GM19328 (cell line): ENCODE data around the gene VASH1.

Experiments
- ATAC-seq: cut with Tn5 transposase; IDR thresholded peaks from one replicate; pipeline ENCODE4 v1.9.1; 2021; ENCODE audit warnings: mild to moderate bottlenecking, moderate library complexity; ENCODE audit not compliant: unreplicated experiment

The VASH1 gene

DNA sequence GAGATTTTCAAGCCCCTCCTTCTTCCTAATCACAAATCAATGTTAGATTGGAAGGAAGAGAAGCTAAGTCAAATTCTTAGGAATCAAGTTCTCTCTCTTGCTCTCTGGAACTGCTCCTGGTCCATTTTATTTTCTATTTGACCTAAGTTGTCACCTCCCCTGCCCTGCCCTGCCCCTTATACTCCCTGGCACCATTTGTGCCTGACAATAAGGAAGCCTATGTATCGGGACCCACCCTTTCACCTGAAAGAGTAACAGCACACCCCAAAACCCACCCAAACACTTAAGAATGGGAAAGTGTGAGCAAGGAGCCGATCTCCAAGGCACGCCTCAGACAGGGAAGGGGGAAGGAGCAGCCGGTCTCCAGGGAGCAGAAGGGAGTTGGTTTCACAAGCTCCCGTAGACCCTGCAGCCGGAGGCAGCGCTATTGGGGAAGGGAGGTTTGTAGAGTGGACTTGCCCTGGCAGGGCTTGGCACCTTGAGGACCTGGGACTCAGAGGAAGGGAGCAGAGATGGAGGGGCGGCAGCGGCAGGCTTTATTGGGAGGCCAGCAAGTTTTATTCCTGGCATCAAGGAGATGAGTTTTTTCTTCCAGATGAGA, 66.5 kb downstream of the VASH1 start:
- no peak for ATAC-seq

DNA sequence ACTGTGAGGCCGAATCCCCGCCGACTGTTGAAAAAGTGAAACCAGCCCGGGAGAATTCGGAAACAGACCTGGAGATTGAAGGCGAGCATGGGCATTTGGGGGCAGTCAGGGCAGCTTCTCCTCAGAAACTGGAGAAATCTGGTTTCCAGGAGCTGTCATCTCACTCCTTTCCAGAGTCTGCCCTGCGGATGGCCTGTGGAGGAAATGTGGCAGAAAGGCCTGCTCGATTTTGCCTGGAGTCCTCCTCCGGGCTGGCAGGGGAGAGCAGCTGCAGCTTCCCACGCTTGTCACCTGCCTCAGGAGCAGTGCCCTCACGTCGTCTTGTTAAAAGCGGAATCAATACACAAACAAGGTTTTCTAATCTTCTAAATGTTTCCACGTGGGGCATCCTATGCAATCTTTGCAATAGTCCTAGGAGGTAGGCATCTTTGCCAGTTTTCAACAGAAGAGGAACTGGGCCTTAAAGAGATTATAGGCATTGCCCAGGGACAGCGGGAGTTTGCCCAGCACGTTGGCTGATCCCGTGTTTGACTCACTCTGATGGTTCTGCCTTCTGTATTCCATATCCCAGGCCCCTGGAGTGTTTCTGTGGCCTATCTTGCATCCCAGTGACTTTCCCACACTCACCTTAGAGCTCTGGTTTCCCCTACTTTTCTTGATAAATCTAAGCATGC, 67.2 kb downstream of the VASH1 start:
- ATAC-seq: no peak

DNA sequence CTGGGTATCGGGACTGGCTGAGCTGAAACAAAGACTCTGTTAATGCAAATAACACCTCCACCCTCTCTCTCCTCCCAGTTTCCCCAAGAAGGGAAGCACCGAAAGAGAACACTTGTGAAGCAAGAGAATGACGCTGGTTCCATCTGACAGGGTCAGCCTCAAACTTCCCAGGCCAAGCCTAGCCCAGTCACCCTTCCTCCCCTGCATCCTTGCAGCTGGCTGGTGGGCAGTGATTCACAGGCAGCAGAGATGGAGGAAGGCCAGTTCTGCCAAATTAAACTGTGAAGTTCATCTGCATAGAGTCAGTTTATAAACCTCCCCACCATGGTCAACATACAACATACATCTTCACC, 67.7 kb downstream of the VASH1 start:
- ATAC-seq: no peak

DNA sequence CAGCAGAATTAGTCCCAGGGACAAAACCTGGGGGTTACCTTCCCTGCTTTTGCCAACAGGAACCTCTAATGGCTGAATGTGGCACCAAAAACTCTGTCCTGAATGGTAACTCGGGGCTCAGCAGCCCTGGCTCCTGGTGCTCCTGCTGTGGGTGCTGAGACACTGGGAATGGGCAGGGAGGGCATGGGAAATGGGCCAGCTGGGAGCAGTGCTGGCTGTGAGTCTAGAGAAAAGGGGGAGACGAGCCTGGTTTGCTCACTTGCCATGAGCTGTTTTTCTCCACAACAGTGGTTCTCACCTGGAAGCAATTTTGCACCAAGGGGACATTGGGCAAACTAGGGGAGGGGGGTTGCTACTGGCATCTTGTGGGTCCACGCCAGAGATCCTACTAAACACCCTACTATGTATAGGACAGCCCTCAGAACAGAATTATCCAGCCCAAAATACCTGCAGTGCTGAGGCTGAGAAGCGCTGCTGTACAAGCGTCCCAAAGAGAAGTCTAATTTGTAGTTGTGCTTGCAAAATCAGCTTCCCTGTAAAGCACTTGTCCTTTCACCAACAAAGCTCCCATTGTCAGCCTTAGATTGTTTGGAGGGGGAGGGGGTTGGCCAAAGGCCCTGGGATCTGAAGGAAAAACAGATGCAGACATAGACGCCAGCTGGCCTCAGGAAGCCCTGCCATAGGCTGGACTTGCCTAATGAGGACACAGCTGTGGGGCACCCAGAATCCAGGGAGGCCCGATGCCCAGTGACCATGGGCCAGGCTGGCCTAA, 68.6 kb downstream of the VASH1 start:
- ATAC-seq: no peak

DNA sequence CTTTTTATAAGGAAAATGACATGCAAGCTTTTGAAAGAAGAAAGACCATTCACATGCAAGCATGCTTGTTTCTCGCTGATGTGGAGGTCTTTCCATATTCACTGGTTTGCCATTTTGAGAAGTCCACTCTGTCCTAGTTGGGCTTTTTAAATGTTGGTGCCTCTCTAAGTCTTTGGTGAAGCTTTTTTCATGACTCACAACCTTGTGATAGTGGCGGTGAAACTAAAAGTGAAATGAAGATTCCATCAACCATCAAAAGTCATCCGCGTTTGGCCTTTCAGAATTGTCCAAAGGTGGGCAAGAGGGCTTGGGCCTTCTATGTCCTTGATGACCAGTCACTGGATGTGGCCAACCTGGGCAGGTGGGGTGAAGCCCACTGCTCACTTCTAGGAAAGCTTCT, 69.3 kb downstream of the VASH1 start:
- no peak for ATAC-seq

DNA sequence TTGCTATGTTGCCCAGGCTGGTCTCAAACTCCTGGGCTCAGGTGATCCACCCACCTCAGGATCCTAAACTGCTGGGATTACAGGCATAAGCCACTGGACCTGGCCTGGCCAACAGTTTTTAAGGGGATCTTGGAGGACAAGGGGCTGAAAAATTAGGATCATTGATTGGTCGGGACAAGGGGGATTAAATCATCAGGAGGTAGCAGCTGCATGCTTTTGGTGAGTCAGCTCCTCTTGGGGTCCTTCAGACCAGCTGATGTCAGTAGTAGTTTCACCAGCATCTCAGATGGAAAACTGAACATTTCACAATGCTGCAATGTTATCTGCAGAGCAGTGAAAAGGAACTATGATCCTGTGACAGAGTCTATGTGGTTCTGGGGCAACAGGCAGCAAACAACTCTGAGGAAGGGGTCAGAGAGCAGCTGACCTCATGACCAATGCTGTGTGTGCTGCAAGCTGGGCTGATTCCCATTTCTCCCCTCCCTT, 71.3 kb downstream of the VASH1 start:
- ATAC-seq: no peak
